Measurements from ENCODE around the gene KCNMB1.

The KCNMB1 gene

GRCh38 chr5:170416526-170416925 lies 27.4 kb upstream of the KCNMB1 start:
- no peak for FAIRE-seq
- no peak for DNase-seq (ENCODE audit: low spot score)

- no peak for FAIRE-seq
Observed at GRCh38 chr5:170414786-170415185, 25.6 kb upstream of the KCNMB1 start.

GRCh38 chr5:170413897-170414296 lies 24.7 kb upstream of the KCNMB1 start:
- DNase-seq (ENCODE audit: low spot score): no peak
- FAIRE-seq: no peak

More at GRCh38 chr5:170414786-170415185, 25.6 kb upstream of the KCNMB1 start:
- no peak for DNase-seq (ENCODE audit: low spot score)

- no peak for DNase-seq (ENCODE audit: low spot score)
- no peak for FAIRE-seq
Observed at GRCh38 chr5:170411100-170411499, 21.9 kb upstream of the KCNMB1 start.

- FAIRE-seq (no peak), DNase-seq (ENCODE audit: low spot score) (no peak)
Observed at GRCh38 chr5:170410401-170410800, 21.2 kb upstream of the KCNMB1 start.

- FAIRE-seq (no peak), DNase-seq (ENCODE audit: low spot score) (no peak)
Observed at GRCh38 chr5:170408877-170409660, 19.9 kb upstream of the KCNMB1 start.

- no peak for FAIRE-seq
Observed at GRCh38 chr5:170408226-170408625, 19.1 kb upstream of the KCNMB1 start.

GRCh38 chr5:170407062-170407461 lies 17.9 kb upstream of the KCNMB1 start:
- no peak for DNase-seq (ENCODE audit: low spot score)
- FAIRE-seq: no peak

More at GRCh38 chr5:170408226-170408625, 19.1 kb upstream of the KCNMB1 start:
- DNase-seq (ENCODE audit: low spot score): no peak

GRCh38 chr5:170405817-170406216 lies 16.6 kb upstream of the KCNMB1 start:
- FAIRE-seq: no peak
- DNase-seq (ENCODE audit: low spot score): no peak

- FAIRE-seq (no peak), DNase-seq (ENCODE audit: low spot score) (no peak)
Observed at GRCh38 chr5:170404398-170404797, 15.2 kb upstream of the KCNMB1 start.

GRCh38 chr5:170403675-170404074 lies 14.5 kb upstream of the KCNMB1 start:
- no peak for FAIRE-seq
- DNase-seq (ENCODE audit: low spot score): no peak

GRCh38 chr5:170402508-170402907 lies 13.3 kb upstream of the KCNMB1 start:
- no peak for DNase-seq (ENCODE audit: low spot score)
- no peak for FAIRE-seq

GRCh38 chr5:170397059-170397458 lies 7.9 kb upstream of the KCNMB1 start:
- DNase-seq (ENCODE audit: low spot score) (no peak), FAIRE-seq (no peak)

GRCh38 chr5:170393958-170394357 lies 4.8 kb upstream of the KCNMB1 start:
- FAIRE-seq: no peak
- no peak for DNase-seq (ENCODE audit: low spot score)

GRCh38 chr5:170393235-170393634 lies 4.1 kb upstream of the KCNMB1 start:
- DNase-seq (ENCODE audit: low spot score): no peak
- FAIRE-seq: no peak

- FAIRE-seq: no peak
Observed at GRCh38 chr5:170390472-170390871, 1.3 kb upstream of the KCNMB1 start.

GRCh38 chr5:170389550-170389892 lies 354 bp upstream of the KCNMB1 start:
- DNase-seq (ENCODE audit: low spot score): no peak
- FAIRE-seq: no peak

More at GRCh38 chr5:170390472-170390871, 1.3 kb upstream of the KCNMB1 start:
- DNase-seq (ENCODE audit: low spot score): no peak

- FAIRE-seq (no peak), DNase-seq (ENCODE audit: low spot score) (no peak)
Observed at GRCh38 chr5:170387775-170388639, 1.2 kb downstream of the KCNMB1 start.

- DNase-seq (ENCODE audit: low spot score) (no peak), FAIRE-seq (no peak)
Observed at GRCh38 chr5:170386743-170387395, 2.3 kb downstream of the KCNMB1 start.

GRCh38 chr5:170383227-170383626 lies 5.9 kb downstream of the KCNMB1 start:
- DNase-seq (ENCODE audit: low spot score): no peak
- no peak for FAIRE-seq

- FAIRE-seq (no peak), DNase-seq (ENCODE audit: low spot score) (no peak)
Observed at GRCh38 chr5:170382790-170383189, 6.4 kb downstream of the KCNMB1 start.

- DNase-seq (ENCODE audit: low spot score) (no peak), FAIRE-seq (no peak)
Observed at GRCh38 chr5:170380361-170380951, 8.7 kb downstream of the KCNMB1 start.
